ENCODE data around the gene ORAI2. TPM values are rescaled to one million over a fixed set of nuclear protein-coding genes. Genes with fewer than 3 reads are reported as not detected.
A peak's percentile ranks its signal among the peaks of the same experiment; 100 is the strongest.

Gene ORAI2
- total and polyA plus RNA-seq, 2 of the 13 experiments (the other 11 are each of a cell fraction or from before 2014, with no cell fraction given) = 3.0 to 6.0 TPM

DNA sequence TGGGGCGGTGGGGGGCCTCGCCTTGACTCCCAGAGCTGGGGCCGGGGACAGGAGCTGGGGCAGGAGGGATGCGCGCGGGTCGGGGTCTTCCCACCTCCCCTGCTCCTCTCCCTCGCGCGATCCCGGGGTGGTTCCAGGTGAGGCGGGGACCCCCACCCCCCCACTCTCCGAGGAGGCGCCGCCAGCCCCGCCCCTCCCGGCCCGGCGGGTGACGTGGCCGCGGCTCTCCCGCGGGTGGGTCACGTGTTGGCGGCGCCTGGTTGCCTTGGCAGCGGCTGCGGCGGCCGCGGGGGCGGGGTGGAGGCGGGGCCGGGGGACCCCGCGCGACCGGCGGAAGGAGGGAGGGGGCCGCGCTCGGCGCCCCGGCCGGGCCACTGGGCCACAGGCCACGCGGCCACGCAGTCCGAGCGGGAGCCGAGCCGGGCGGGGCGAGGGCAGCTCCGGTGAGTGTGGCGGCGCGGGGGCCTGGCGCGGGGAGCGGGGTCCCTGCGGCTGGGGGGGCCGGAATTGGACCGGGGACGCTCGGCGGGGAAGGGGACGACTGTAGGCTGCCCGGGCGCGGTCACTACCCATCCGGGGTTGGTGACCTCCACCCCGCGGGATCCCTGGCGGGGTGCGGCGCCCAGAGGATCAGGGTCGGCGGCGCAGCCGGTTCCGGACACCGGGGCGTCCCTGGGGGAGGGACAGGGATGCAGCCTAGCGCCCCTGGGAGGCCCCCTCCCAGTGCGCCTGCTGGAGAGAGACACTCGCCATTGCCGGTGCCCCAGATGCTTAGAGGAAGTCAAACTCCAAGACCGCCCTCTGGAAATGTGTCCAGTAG lies at the start of gene ORAI2 (continued):
- TF ChIP-seq, protein P1, sequence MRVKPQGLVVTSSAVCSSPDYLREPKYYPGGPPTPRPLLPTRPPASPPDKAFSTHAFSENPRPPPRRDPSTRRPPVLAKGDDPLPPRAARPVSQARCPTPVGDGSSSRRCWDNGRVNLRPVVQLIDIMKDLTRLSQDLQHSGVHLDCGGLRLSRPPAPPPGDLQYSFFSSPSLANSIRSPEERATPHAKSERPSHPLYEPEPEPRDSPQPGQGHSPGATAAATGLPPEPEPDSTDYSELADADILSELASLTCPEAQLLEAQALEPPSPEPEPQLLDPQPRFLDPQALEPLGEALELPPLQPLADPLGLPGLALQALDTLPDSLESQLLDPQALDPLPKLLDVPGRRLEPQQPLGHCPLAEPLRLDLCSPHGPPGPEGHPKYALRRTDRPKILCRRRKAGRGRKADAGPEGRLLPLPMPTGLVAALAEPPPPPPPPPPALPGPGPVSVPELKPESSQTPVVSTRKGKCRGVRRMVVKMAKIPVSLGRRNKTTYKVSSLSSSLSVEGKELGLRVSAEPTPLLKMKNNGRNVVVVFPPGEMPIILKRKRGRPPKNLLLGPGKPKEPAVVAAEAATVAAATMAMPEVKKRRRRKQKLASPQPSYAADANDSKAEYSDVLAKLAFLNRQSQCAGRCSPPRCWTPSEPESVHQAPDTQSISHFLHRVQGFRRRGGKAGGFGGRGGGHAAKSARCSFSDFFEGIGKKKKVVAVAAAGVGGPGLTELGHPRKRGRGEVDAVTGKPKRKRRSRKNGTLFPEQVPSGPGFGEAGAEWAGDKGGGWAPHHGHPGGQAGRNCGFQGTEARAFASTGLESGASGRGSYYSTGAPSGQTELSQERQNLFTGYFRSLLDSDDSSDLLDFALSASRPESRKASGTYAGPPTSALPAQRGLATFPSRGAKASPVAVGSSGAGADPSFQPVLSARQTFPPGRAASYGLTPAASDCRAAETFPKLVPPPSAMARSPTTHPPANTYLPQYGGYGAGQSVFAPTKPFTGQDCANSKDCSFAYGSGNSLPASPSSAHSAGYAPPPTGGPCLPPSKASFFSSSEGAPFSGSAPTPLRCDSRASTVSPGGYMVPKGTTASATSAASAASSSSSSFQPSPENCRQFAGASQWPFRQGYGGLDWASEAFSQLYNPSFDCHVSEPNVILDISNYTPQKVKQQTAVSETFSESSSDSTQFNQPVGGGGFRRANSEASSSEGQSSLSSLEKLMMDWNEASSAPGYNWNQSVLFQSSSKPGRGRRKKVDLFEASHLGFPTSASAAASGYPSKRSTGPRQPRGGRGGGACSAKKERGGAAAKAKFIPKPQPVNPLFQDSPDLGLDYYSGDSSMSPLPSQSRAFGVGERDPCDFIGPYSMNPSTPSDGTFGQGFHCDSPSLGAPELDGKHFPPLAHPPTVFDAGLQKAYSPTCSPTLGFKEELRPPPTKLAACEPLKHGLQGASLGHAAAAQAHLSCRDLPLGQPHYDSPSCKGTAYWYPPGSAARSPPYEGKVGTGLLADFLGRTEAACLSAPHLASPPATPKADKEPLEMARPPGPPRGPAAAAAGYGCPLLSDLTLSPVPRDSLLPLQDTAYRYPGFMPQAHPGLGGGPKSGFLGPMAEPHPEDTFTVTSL (CRISPR knock-in tag; IDR thresholded peaks at IDR 0.05; ENCODE audit: borderline replicate concordance) = no peak
- TF ChIP-seq DNMT1 (CRISPR knock-in tag; IDR thresholded peaks at IDR 0.05) = no peak
- no peak for TF ChIP-seq MIXL1 (CRISPR knock-in tag; IDR thresholded peaks at IDR 0.05)
- TF ChIP-seq CBFB (CRISPR knock-in tag; IDR thresholded peaks at IDR 0.05) = no peak
- TF ChIP-seq MED13 (CRISPR knock-in tag; IDR thresholded peaks at IDR 0.05) = no peak
- TF ChIP-seq RARG (CRISPR knock-in tag; IDR thresholded peaks at IDR 0.05; ENCODE audit: low read depth) = no peak
- peak; percentile 36; the same call in 1 of the 2 replicates for TF ChIP-seq SAP130 (CRISPR knock-in tag; IDR thresholded peaks at IDR 0.05; ENCODE audit: low read depth)
- no peak for TF ChIP-seq POLR2A (IDR thresholded peaks at IDR 0.05; ENCODE audit: insufficient read depth in 1 of 2, low read depth in 2 of 2, low read length in 2 of 2)
- TF ChIP-seq FOXJ3 (CRISPR knock-in tag; IDR thresholded peaks at IDR 0.05; ENCODE audit: borderline replicate concordance) = no peak
- no peak for TF ChIP-seq DPF2 (CRISPR knock-in tag; IDR thresholded peaks at IDR 0.05; ENCODE audit: borderline replicate concordance, low read depth)
- no peak for TF ChIP-seq ZNF589 (CRISPR knock-in tag; conservative IDR thresholded peaks at IDR 0.05)

Data from HepG2 (cell line).